ENCODE results near the gene HOXD3.

HOXD3 gene

GRCh38 chr2:176177580-176178037, 20.5 kb downstream of the HOXD3 start:
- DNase-seq (ENCODE audit: low read depth), result no peak

- DNase-seq (ENCODE audit: low read depth), result no peak
Measured at GRCh38 chr2:176178038-176178756, 21.1 kb downstream of the HOXD3 start.

- DNase-seq (ENCODE audit: low read depth), result no peak
Measured at GRCh38 chr2:176178757-176179295, 21.7 kb downstream of the HOXD3 start.

GRCh38 chr2:176181551-176181950, 24.4 kb downstream of the HOXD3 start:
- no peak for DNase-seq (ENCODE audit: low read depth)

DNA sequence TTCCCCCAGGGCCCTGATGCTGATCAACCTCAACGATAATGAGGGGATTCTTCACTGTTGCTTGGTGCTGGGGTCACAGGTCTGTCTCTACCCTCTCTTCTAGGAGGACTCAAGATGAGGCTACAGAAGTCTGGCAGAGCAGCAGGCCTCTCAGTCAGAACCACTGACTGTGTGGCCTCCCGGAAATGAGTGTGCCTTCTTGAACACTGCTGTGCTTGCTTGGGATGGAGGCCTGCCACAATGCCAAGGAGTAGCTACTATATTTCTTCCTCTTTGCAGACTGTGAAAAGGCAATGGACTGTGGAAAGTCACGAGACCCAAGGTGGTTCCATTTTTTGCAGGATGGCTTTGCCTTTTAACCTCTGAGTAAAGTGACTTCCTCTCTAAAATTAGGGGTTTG, 25.6 kb downstream of the HOXD3 start:
- no peak for DNase-seq (ENCODE audit: low read depth)

- DNase-seq (ENCODE audit: low read depth), result no peak
Measured at GRCh38 chr2:176184749-176185148, 27.6 kb downstream of the HOXD3 start.

DNA sequence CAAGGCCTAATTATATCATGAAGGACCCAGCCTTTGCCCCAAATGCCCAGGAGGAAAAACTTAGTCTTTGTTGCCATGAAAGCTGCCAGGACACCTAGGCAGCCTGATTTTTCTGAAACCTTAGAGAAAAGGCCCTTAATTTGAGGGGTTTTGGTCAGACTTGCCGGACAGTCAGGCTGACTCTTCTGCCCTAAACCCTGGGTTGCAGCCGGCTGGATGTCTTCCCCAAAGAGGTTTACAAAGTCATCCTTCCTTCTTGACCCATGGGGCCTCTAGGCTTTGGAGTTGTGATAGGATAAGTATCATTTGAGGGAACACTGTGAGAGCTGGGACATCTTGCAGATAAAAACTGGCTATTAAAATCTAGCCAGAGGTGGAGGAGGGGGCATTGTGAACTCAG, 28.9 kb downstream of the HOXD3 start:
- DNase-seq (ENCODE audit: low read depth), result no peak

GRCh38 chr2:176187200-176187898, 30.2 kb downstream of the HOXD3 start:
- no peak for DNase-seq (ENCODE audit: low read depth)

GRCh38 chr2:176187899-176188773, 31.0 kb downstream of the HOXD3 start, which contains the start of gene HOXD1:
HOXD1 (plus strand) TSS chr2:176188668; CDS start chr2:176188802, 134 bp downstream.
- no peak for DNase-seq (ENCODE audit: low read depth)

- no peak for DNase-seq (ENCODE audit: low read depth)
Measured at GRCh38 chr2:176188774-176189680, 31.9 kb downstream of the HOXD3 start.

GRCh38 chr2:176189681-176190641, 32.9 kb downstream of the HOXD3 start:
- DNase-seq (ENCODE audit: low read depth), result no peak

DNA sequence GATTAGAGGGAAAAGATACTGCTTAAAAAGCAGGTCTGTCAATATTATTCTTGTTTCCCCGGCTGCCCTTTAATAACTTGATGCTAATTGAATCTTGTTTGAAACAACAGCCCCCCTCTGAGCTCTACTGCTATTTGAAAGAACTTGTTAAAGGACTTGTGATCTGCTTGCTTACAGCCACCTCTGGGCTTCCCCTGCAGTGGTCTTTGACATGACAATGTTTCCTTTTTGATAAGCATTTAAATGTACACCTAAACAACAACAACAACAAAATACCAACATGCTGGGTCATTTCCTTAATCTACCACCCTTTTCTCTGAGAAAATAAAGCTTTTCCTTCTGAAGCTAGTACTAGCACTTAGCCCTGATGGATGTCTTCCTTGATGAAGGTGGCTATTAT, 35.2 kb downstream of the HOXD3 start:
- DNase-seq (ENCODE audit: low read depth), result no peak

- no peak for DNase-seq (ENCODE audit: low read depth)
Measured at GRCh38 chr2:176193048-176193447, 35.9 kb downstream of the HOXD3 start.

DNA sequence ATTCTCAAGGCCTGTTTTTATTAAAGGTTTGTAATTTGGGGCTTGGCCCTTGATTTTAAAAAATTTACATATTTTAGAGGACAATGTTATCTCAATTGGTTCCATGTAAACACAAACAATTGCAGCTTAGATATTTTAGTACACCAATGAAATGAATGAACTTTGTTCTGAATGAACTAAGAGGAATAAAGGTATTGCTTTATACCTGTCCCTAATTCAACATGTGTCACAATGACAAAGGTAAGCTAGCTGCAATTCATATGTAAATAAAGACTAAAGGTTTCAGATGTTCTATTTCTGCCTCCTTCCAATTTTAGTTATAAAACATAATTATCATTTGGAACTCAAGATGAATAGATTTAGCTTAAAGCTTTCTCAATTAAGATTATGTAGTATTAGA, 42.8 kb downstream of the HOXD3 start:
- no peak for DNase-seq (ENCODE audit: low read depth)

DNA sequence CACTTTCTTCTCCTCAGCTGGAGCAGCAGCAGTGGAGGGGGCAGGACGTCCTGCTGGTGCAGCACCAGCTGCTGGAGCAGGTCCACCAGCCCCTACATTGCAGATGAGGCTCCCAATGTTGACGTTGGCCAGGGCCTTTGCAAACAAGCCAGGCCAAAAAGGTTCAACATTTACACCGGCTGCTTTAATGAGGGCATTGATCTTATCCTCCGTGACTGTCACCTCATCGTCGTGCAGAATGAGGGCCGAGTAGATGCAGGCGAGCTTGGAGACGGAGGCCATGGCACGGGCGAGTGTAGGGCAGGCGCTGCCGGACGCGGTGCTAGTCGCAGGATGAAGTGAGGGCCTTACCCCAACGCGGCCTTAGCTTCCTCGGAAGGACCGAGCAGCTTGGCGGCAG, 43.9 kb downstream of the HOXD3 start:
- DNase-seq (ENCODE audit: low read depth), result no peak

DNA sequence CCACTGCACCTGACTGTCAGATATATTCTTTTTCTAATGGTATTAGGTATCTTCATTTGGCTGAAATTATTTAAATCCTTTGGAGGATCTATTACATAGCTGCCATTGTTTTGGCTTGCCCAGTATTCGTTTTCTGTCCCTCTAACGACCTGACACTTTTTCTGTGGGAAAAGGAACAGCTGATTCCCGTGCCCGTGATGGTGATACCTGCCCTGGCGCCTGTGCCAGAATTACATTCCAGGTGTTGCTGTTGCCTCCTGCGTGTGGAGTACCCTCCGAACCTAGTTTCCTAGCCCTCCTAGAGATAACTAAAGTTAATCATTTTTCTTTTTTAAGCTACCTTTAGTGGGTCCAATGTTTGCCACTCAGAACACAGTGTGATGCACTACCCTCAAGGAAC, 45.4 kb downstream of the HOXD3 start:
- no peak for DNase-seq (ENCODE audit: low read depth)

DNA sequence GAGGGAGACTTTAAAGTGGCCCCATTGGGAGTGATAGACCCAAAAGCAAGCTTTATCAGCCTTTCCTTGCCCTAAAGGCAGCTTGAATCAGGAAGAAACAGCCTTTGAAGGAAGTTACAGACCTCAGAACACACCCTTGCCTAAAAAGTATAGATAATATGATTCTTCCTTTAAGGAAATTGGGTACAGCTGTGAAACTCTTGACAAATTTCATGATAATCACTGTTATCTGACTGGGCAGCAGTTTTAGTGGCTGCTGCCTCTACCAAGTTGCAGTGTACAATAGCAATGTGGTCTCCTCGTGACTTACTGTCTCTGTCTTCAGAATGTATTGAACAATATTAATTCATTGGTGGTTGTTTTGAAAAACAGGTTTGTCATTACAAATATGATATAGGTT, 48.0 kb downstream of the HOXD3 start:
- no peak for DNase-seq (ENCODE audit: low read depth)

GRCh38 chr2:176206136-176206535, 49.0 kb downstream of the HOXD3 start:
- DNase-seq (ENCODE audit: low read depth), result no peak

DNA sequence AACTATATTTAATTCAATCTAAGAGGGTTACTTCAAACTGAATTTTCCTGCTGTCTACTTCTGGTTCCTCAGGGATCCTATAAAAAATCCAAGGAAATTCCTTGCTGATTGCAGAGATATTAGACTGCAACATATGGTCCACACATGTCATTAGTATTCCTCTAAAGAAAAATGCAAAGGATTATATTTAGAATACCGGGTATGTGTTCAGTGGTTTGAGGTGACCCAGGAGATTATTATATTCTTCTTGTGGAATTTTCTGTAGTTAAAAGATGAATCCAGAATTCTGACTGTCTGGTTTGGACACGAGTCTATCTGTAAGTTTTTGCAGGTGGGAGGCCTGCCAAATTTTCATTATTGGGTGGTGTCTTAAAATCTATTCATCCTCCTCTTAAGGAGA, 49.6 kb downstream of the HOXD3 start:
- no peak for DNase-seq (ENCODE audit: low read depth)

DNA sequence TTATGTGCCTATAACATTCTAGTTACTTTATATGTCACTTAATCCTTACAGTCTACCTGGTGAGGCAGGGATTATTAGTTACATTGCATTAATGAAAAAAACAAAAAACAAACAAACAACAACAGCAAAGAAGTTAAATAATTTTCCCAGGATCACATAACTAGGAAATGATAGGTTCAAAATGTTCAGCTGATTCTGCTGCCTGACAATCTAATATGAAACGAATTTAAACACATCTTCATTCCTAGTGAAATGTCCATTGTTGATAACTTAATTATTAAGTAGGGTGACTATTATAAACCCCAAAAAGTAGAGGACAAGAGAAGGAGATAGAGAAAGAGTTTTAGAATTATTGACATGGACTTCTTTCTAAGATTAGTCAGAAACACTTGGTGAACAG, 54.0 kb downstream of the HOXD3 start:
- no peak for DNase-seq (ENCODE audit: low read depth)
